ENCODE measurements around the gene EIF5AL1.
"Not testable (repeated sequence)": the region's sequence is repeated elsewhere in the genome, so short reads cannot be mapped to it uniquely, and the experiment has no call there.

EIF5AL1 gene

DNA sequence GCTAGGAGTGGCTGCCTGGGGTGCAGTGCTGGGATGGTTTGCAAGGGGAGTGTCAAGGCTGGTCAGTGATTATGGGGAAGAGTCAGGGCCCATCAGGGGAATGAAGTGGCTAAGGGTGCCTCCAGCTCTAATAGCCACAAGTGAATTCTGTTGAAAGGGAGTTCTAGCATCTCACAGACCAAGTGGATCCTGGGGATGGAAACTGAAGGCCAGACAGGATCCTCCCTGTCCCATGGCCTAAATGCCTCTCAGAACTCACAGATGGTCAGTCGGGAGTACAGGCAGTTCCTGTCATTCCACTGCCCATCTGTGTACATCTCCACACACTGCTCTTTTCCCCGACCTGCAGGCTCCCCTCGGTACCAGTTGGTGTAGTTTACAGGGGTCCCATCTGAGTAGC is 44.6 kb downstream of the EIF5AL1 start:
- not testable (repeated sequence) for DNase-seq, H3K4me1 Mint-ChIP-seq, H3K27ac Mint-ChIP-seq

DNA sequence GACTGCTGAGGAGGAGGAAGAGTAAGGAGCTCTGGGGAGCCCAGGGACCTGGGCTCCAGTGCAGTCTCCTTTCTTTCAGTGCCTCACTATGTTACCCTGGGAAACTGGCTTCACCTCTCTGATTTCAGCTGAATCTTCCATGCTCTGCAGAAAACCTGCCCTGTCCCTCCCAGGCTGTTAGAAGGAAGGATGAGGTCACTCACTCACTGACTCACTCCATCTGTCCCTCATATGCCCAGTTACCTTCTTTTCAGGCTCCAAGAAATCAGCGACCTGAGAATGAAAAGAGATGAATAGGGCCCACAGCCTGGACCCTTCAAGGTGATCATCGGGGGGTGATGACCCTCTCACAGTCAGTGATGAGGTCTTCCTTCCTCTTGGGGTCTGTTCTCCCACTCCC is 47.4 kb downstream of the EIF5AL1 start:
- DNase-seq (no peak), ATAC-seq (no peak)
- Mint-ChIP-seq H3K27me3 (peaks cover 28% of the 10 kb centered on the region), H3K4me3 (no peak overlapping the region), H3K9me3 (no peaks in the 10 kb centered on the region), H3K27ac (no peak overlapping the region), H3K4me1 (peaks cover 11% of the 10 kb centered on the region)

More for the DNA sequence above, 44.6 kb downstream of the EIF5AL1 start:
- not testable (repeated sequence) for H3K9me3 Mint-ChIP-seq, H3K4me3 Mint-ChIP-seq
- ATAC-seq, result peak; percentile 25
- H3K27me3 Mint-ChIP-seq, result peaks cover 12% of the 10 kb centered on the region

DNA sequence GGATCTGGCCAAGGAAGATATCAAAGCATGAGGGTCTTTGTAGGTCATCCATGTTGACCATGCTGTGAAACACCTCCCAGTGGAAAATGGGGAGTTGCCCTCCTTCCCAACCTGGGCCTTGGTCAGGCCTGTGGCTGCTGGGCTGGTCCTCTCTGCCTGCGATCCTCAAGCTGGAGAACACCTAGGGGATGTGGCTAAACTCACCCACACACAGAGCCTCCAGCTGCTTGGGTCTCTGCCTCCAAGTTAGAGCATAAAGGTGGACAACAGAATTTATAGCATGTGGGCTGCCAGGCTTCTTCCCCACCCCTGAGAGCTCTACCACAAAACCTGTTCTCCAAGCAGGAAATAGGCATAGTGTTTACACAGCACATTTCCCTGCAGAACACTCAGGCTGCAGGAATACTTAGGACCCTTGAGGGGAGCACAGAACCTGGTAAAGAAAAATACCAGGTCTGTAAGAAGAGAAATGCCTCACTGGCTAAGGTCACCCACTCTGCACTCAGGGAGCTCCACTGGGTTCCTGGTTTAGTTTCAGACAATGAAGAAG is 47.9 kb downstream of the EIF5AL1 start, which contains the start of gene SFTPA2:
Gene SFTPA2 (minus strand): TSS at position 248 of the 550 bp plus-strand sequence. CDS start 924 bp downstream, outside the sequence.
- H3K27ac Mint-ChIP-seq, result no peak within 1 kb of the TSS
- peaks cover 28% of the 10 kb centered on the region for H3K27me3 Mint-ChIP-seq
- H3K4me3 Mint-ChIP-seq, result no peak within 1 kb of the TSS
- DNase-seq (no peak), ATAC-seq (no peak)
- H3K4me1 Mint-ChIP-seq, result peaks cover 11% of the 10 kb centered on the region
- H3K9me3 Mint-ChIP-seq, result no peaks in the 10 kb centered on the region

DNA sequence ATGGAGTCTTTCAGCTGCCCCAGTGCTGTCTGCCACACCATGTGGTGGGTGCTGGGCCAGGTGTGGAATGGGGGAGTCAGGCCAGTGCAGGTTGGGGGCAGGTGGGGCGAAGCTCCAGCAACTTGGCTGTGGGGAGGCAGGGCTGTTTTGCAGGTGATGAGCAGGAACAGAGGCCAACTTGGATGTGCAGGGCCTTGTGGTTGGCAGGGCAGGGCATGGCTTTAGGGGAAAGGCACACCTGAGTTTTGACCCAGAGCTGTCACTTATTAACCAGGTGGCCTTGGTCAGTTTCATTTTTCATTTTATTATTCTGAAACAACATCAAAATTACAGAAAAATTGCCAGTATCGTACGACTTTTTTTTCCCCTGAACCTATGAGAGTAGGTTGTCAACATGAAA is 48.9 kb downstream of the EIF5AL1 start:
- ATAC-seq (no peak), DNase-seq (no peak)
- Mint-ChIP-seq H3K4me3 (no peak overlapping the region), H3K27ac (no peak overlapping the region), H3K27me3 (peaks cover 28% of the 10 kb centered on the region), H3K4me1 (peaks cover 11% of the 10 kb centered on the region), H3K9me3 (no peaks in the 10 kb centered on the region)

DNA sequence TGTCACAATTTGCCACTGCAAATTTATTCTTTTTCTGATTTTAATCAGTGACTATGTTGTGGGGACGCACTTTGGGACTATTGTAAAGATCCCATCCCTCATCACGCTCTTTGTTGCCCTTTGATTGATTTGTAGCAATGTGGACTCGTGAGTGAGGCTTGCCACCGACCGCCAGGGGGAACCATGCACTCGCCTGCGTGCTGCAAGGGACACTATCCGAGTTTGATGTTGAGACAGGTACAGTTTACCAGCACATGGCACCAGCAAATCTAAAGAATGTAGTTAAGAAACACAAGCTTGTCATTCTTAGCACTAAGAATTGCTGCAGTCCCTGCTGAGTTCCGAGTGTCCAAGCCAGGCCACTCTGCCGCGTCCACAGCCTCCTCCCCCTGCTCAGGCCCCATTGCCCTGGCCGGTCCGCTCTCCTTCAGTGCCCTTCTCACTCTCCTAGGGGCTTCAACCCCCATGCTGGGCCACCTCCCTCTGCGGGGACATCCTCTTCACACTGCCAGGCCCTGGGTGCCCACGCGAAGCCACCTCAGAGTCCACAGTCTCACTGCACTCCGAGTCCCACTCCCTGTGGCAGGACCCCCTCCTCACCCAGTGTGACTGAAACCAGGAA is 49.9 kb downstream of the EIF5AL1 start:
- peak; percentile 46 to 65 for DNase-seq
- H3K4me1 Mint-ChIP-seq, result peaks cover 11% of the 10 kb centered on the region
- H3K9me3 Mint-ChIP-seq, result no peaks in the 10 kb centered on the region
- ATAC-seq, result peak; percentile 81
- H3K4me3 Mint-ChIP-seq, result peak overlapping the region in 1 of 2 donors; percentile 41
- peak overlapping the region in 1 of 2 donors; percentile 30 for H3K27ac Mint-ChIP-seq
- H3K27me3 Mint-ChIP-seq, result peaks cover 28% of the 10 kb centered on the region

DNA sequence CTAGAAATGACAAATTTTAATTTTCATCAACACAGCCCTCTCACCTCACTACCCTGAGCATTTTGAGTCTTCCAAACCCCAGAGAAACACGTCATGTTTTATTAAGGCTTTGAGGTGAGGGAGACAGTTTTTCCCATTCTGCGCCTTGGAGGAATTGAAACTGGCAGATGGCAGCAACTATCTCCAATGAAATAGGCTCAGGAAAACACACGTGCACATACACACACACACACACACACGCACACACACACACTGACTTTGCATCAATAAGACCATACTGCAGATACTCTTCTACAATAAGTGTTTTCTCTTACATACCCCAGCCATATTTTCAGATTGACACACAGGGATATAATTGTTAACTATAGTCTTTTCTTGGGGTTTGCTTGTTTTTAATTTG is 51.1 kb downstream of the EIF5AL1 start:
- Mint-ChIP-seq H3K27ac (no peak overlapping the region), H3K9me3 (no peaks in the 10 kb centered on the region), H3K4me3 (no peak overlapping the region), H3K27me3 (peaks cover 28% of the 10 kb centered on the region), H3K4me1 (peaks cover 11% of the 10 kb centered on the region)
- DNase-seq (no peak), ATAC-seq (no peak)

Measured in stimulated activated naive CD8-positive, alpha-beta T cell treated with anti-CD3 and anti-CD28 coated beads, Interleukin-15, amount 100 ng/mL, for 72 hours (primary cell).